Uterus (tissue), 2 donors: ENCODE data around the gene SCYGR1.

Experiments
- CTCF ChIP-seq, 4 experiments: fragments of 200-600 bp in 2 of 4; fragments of 450-650 bp in 2 of 4; sonication (generic) in 2 of 4; IDR thresholded peaks; one replicate each; pipeline ENCODE4 v1.5.1; 2016 to 2019; ENCODE audit warnings: antibody characterized with exemption in 4 of 4, mild to moderate bottlenecking in 2 of 4, moderate library complexity in 1 of 4
- POLR2A ChIP-seq, 2 donors: fragments of 450-650 bp; IDR thresholded peaks; one replicate each; pipeline ENCODE4 v1.6.1; 2016; ENCODE audit warnings: antibody characterized with exemption in 2 of 2, mild to moderate bottlenecking in 1 of 2, moderate library complexity in 1 of 2

- TF ChIP-seq CTCF (IDR thresholded peaks at IDR 0.05) (no peak), POLR2A (IDR thresholded peaks at IDR 0.05) (no peak)
These were observed 19.2 kb downstream of the SCYGR1 start for GRCh38 chr2:227368574-227368973.
